Measurements from ENCODE around the gene AMER2. TPM values are rescaled to one million over a fixed set of nuclear protein-coding genes. Genes with fewer than 3 reads are reported as not detected.

Gene AMER2
- total RNA-seq, 1 experiment from 2014 or later = 0.17 TPM

DNA sequence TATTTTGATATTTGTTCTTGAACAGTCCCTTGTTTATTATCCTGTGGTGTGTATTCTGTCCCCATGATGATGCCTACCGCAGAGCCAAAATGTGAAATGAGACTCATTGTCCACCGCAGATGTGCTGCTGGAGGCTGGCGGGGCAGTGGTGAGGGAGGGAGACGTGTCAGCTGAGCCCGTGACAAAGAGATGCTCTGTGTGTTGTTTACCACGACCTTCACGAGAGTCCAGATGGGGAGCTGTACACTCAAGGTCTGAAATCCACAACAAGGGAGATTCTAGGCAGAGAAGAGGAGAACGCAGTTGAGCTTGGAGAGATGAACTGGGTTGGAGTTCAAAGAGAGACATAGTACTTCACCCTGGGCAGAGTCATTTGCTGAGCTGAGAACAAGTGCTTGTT lies 20.8 kb upstream of the AMER2 start:
- no peaks in the 10 kb centered on the region for H3K36me3 ChIP-seq (replicated peaks; ENCODE audit: control insufficient read depth, insufficient read depth, low read length)
- no peak for DNase-seq
- no peak overlapping the region for H3K4me3 ChIP-seq (ENCODE audit: insufficient read depth, low read depth, low read length)
- H3K27me3 ChIP-seq (ENCODE audit: control insufficient read depth, insufficient read depth, low read length) = peaks cover 1% of the 10 kb centered on the region; the same call in 1 of the 2 replicates

DNA sequence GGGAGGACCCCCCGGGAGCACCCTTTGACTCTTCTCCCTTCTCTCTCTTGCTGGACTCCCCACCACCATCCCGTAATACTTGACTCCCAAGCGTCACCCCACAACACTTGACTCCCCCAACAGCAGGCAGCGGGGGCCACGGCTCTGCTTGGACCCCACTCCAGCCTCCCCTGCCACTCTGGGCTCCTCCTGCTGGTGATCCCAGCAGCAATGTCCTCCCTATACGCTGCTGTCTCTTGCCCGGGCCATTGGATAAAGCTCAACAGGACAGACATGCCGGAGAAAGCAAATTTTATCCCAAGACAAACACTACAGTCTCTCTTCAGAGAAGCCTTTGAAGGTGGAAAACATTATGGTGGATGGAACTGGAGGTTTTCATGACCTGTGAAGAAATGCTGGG lies 20.4 kb upstream of the AMER2 start:
- H3K36me3 ChIP-seq (replicated peaks; ENCODE audit: control insufficient read depth, insufficient read depth, low read length) = no peaks in the 10 kb centered on the region
- H3K27me3 ChIP-seq (ENCODE audit: control insufficient read depth, insufficient read depth, low read length) = peaks cover 1% of the 10 kb centered on the region; the same call in 1 of the 2 replicates
- no peak overlapping the region for H3K4me3 ChIP-seq (ENCODE audit: insufficient read depth, low read depth, low read length)
- DNase-seq = no peak

DNA sequence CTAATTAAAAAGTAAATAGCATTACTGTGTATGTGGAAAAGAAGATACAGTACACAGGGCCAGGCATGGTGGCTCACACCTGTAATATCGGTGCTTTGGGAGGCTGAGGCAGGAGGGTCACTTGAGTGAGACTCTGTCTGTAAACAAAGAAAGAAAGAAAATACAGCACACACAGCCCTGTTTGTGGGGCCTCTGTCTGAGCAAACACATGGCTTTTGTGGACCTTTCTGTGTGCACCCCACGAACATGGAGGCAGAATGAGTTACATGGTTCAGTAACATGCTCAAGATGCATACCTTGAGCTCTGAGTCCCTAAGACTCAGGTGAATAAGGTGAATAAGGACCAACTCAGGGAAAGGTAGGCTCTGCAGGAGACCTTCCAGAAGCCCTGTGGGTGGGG lies 20.0 kb upstream of the AMER2 start:
- peaks cover 1% of the 10 kb centered on the region; the same call in 1 of the 2 replicates for H3K27me3 ChIP-seq (ENCODE audit: control insufficient read depth, insufficient read depth, low read length)
- DNase-seq = no peak
- H3K4me3 ChIP-seq (ENCODE audit: insufficient read depth, low read depth, low read length) = no peak overlapping the region
- no peaks in the 10 kb centered on the region for H3K36me3 ChIP-seq (replicated peaks; ENCODE audit: control insufficient read depth, insufficient read depth, low read length)

DNA sequence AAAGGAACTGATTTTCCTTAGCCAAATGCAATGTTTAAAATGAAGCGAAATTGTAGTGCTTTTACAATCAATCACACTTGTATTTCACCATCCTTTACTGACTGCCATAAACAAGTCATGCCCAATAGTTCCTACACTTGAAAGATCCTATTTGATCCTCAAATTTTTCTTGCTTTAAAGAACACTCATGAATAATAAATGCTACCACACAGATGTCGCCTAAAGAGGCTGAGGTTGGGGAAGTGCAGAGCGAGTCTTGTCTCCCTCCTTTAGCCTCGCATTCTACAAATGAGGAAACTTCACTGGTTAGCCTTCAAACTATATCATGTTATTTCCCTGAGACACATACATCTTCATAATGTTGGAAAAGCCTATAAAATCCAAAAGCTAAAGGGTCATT lies 18.7 kb upstream of the AMER2 start:
- no peak for DNase-seq
- Histone ChIP-seq H3K4me3 (ENCODE audit: insufficient read depth, low read depth, low read length) (no peak overlapping the region), H3K36me3 (replicated peaks; ENCODE audit: control insufficient read depth, insufficient read depth, low read length) (no peaks in the 10 kb centered on the region), H3K27me3 (ENCODE audit: control insufficient read depth, insufficient read depth, low read length) (peaks cover 1% of the 10 kb centered on the region; the same call in 1 of the 2 replicates)

DNA sequence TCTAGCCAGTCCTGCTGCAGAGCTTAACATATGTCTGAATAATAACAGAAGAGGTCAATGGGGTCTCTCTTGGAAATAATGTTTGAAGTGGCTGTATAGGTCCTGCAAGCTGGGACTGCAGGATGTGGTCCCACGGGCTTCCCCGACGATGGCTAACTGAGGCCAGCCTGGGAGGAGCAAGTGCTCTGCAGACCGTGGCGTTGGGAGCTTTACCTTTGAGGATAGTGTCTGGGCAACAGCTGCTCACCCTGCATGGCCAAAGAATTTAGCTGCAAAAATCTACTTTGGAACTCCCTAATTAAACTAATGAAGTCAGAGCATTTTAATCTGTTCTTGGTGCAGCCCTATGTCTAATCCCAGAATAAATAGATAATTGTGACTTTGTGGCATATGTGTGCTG lies 18.2 kb upstream of the AMER2 start:
- DNase-seq = no peak

DNA sequence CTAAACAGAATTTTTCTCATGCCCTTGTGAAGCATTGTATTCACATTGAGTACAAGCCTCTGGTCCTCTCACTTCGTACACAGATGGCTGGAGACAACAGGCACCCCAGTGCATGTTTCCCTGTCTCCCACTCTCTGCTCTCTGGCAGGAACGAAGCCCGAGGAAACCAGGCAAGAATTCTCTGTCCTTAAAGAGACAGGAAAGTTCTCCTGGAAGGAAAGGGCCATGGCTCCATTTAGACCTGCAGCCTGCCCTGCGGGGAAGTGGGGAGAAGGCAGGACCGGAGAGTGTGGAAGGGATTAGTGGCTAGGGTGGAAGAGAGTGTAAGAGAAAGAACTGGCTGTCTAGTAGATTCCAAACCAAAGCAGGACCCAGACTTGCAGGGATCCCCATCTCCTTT lies 15.5 kb upstream of the AMER2 start:
- peaks cover 1% of the 10 kb centered on the region; the same call in 1 of the 2 replicates for H3K27me3 ChIP-seq (ENCODE audit: control insufficient read depth, insufficient read depth, low read length)
- H3K36me3 ChIP-seq (replicated peaks; ENCODE audit: control insufficient read depth, insufficient read depth, low read length) = no peaks in the 10 kb centered on the region
- DNase-seq = no peak

More for the DNA sequence above, 18.2 kb upstream of the AMER2 start:
- no peak overlapping the region for H3K4me3 ChIP-seq (ENCODE audit: insufficient read depth, low read depth, low read length)
- H3K27me3 ChIP-seq (ENCODE audit: control insufficient read depth, insufficient read depth, low read length) = peaks cover 1% of the 10 kb centered on the region; the same call in 1 of the 2 replicates
- no peaks in the 10 kb centered on the region for H3K36me3 ChIP-seq (replicated peaks; ENCODE audit: control insufficient read depth, insufficient read depth, low read length)

DNA sequence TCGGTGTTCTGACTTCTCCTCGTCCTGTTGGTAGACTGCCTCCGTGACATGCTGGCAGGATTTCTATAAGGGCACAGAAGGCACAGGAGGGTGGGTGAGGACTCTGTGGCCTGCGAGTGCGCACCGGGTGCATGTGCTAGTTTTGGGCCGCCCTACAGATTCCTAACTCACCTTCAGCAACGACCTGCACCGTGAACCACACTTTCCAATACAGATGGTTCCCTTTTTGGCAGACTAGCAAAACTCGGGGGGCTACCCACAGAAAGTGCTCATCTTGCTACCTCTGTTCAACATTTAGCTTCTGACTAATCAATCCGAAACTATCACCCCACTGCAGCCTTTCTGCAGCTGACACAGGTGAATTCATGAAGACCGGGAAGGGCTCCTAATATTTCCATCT lies 14.1 kb upstream of the AMER2 start:
- DNase-seq = no peak
- Histone ChIP-seq H3K27me3 (ENCODE audit: control insufficient read depth, insufficient read depth, low read length) (peaks cover 1% of the 10 kb centered on the region; the same call in 1 of the 2 replicates), H3K36me3 (replicated peaks; ENCODE audit: control insufficient read depth, insufficient read depth, low read length) (no peaks in the 10 kb centered on the region), H3K4me3 (ENCODE audit: insufficient read depth, low read depth, low read length) (no peak overlapping the region)

More for the DNA sequence above, 15.5 kb upstream of the AMER2 start:
- H3K4me3 ChIP-seq (ENCODE audit: insufficient read depth, low read depth, low read length) = no peak overlapping the region

DNA sequence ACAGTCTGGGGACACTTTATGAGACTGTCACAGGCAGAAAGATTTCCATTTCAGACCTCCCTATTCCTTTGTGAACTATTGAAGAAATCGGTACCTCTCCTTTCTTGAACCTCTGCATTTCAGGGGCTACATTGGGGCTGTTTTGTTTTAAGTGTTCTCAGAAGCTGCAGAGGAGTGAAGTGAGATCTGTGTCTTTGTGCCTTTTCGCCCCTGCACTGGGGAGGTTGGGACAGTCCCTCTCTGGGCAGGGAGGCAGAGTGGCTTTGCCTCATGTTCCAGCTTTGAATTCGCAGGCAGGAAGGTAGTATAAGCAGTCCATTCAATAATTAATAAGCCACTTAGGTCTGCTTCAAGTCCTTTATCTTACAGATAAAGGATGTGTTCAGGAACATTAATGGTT lies 9.5 kb upstream of the AMER2 start:
- no peaks in the 10 kb centered on the region for H3K27me3 ChIP-seq (ENCODE audit: control insufficient read depth, insufficient read depth, low read length)
- H3K4me3 ChIP-seq (ENCODE audit: insufficient read depth, low read depth, low read length) = no peak overlapping the region
- no peaks in the 10 kb centered on the region for H3K36me3 ChIP-seq (replicated peaks; ENCODE audit: control insufficient read depth, insufficient read depth, low read length)
- DNase-seq = no peak

DNA sequence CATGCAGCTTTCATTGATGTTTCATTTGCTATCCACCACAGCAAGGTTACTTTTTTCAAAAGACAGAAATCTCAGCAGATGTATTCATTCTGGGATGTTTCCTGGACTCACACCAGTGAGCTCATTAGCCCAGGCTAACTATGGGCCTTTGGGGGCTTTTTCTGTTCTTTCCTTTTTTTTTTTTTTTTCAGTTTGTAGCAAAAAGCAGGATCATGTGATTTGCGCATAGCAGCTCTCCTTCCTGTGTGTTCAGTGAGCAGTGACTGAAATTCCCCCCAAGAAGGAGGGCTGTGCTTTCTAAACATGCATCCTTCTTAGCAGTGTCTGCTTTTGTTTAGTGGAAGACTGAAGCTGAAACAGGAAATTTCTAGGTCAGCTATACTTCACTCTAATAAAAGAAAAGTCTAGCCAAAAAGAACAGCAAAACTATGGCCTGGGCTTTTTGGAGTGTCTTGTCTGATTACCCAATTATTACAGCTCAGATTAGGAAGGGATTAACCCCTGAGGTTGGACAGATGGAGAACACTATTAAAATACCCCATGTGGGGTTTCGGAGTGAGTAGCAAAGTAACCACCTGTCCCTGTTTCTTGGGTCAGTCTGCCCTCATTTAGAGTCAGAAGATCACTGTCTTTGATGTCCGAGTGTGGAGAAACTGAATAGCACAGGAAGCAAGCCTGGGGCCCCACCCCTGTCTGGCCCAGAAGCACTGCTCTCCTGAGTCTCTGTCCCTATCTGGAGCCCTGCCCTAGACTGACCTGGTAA lies 8.9 kb upstream of the AMER2 start:
- H3K4me3 ChIP-seq (ENCODE audit: insufficient read depth, low read depth, low read length) = no peak overlapping the region
- DNase-seq = no peak
- no peaks in the 10 kb centered on the region for H3K36me3 ChIP-seq (replicated peaks; ENCODE audit: control insufficient read depth, insufficient read depth, low read length)
- H3K27me3 ChIP-seq (ENCODE audit: control insufficient read depth, insufficient read depth, low read length) = no peaks in the 10 kb centered on the region

DNA sequence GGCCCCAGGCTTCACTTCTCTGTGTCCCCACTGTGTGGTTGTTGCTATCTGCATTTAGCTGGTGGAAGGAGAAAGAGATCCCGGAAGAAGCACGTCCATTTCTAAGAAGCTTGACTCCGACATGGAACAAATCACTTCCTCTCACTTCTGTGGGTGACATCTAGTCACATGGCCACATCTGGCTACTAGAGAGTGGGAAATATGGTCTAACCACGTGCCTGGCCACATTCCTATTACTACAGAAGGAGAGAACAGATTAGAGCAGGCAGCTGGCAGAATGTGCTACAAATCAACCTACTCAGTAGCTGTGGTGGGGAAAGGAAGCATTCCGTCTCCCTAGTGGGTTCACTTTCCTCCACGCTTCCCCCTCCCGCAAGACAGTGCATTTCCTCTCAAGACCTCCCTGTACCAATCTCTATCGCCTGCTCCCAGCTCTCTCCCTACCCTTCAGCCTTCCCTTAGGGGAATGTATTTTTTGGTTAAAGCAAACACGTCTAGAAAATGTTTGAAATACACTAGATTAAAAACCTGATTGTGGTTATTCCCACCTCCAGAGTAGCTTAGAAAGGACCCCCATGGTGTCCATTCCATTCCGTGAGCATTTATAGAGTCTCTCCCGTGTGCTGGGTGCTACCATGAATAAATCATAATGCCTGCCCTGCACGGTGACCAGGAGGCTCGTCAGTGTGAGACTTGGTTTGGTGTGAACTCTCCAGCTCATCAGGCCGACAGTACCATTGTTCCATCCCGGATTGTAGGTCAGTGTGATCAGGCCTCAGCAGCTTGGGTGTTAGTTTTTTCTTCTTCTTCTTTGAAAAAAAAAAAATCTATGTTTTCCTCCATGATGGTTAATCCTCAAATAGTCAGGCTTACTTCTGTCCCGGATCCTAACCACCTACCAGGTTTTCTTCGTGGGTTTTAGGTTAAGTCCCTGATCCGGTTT lies 8.0 kb upstream of the AMER2 start:
- no peaks in the 10 kb centered on the region for H3K36me3 ChIP-seq (replicated peaks; ENCODE audit: control insufficient read depth, insufficient read depth, low read length)
- no peak for DNase-seq
- H3K27me3 ChIP-seq (ENCODE audit: control insufficient read depth, insufficient read depth, low read length) = no peaks in the 10 kb centered on the region
- no peak overlapping the region for H3K4me3 ChIP-seq (ENCODE audit: insufficient read depth, low read depth, low read length)

DNA sequence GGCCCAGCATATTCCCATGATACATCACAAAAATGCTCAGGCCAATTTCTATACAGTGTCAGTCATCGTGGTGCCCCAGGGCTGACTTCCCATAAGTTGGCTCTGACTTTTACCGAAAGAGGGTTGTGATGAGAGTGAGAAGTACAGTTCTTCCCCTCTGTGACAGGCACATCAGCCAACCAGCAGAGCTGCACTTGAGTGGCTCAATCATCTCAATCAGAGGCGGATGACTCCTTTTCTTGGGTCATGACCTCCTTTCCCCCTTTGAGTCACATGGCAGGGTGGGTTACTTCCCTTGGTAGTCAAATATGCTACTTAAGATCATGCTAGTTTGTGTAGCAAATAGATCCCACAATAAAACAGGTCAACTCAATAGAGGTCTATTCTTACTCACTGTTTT lies 6.9 kb upstream of the AMER2 start:
- DNase-seq = no peak
- Histone ChIP-seq H3K4me3 (ENCODE audit: insufficient read depth, low read depth, low read length) (no peak overlapping the region), H3K36me3 (replicated peaks; ENCODE audit: control insufficient read depth, insufficient read depth, low read length) (no peaks in the 10 kb centered on the region), H3K27me3 (ENCODE audit: control insufficient read depth, insufficient read depth, low read length) (no peaks in the 10 kb centered on the region)

DNA sequence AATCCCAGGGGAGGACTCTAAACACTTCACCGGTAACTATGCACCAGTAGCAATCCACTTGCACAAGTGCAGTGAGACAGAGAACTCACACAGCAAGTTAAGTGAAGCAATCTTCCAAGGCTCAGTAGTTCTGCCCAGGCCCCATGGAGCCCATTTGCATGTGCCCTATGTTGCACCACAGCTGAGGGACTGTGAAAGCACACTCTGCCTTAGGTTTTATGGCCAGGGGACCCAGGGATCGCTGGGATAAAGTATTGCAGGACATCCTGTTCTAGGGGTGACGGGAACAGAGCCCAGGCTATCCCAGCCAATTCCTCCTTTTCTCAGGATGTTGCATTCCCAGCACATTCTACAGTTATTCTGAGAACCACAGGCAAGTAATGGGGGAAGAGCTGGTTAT lies 6.0 kb upstream of the AMER2 start:
- DNase-seq = no peak
- Histone ChIP-seq H3K27me3 (ENCODE audit: control insufficient read depth, insufficient read depth, low read length) (peaks cover 8% of the 10 kb centered on the region), H3K36me3 (replicated peaks; ENCODE audit: control insufficient read depth, insufficient read depth, low read length) (no peaks in the 10 kb centered on the region), H3K4me3 (ENCODE audit: insufficient read depth, low read depth, low read length) (no peak overlapping the region)

DNA sequence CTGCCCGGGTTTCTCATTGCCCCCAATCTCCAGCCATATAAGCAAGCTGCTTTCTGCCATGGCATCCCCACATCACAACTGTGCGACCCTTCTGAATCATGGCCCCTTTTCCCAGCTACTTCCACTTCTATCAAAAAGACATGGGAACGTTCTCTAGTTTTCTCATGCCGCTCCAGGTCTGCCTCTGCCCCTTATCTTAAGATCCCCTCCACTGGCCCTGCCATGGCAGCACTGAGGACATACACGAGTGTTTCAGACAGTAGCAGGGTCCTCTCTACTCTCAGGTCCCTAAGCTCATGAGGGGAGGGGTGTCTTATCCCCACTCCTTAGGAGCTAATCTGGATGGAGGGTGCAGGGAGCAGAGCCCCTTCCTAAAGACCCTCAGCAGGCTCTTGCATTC lies 5.5 kb upstream of the AMER2 start:
- no peak for DNase-seq
- peaks cover 12% of the 10 kb centered on the region for H3K27me3 ChIP-seq (ENCODE audit: control insufficient read depth, insufficient read depth, low read length)
- no peaks in the 10 kb centered on the region for H3K36me3 ChIP-seq (replicated peaks; ENCODE audit: control insufficient read depth, insufficient read depth, low read length)
- no peak overlapping the region for H3K4me3 ChIP-seq (ENCODE audit: insufficient read depth, low read depth, low read length)

DNA sequence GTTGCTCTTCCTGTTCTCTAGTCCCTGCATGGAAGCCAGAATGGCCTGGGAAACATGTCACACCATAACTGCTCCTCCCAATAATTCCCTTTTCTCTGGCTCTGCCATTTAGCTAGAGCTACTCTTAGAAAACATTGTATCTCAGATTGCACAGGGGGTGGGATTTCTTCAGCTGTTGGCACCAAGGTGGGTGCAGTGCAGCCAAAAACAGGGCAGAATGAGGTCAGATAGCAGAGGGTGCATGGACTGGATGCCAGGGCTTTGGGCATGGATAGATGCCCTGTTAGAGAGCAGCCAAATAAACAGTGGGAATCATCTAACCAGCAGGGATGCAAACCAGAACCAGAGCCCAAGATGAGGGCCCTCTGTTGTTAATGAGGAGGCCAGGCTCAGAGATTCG lies 4.9 kb upstream of the AMER2 start:
- no peak for DNase-seq
- H3K27me3 ChIP-seq (ENCODE audit: control insufficient read depth, insufficient read depth, low read length) = peaks cover 18% of the 10 kb centered on the region
- no peaks in the 10 kb centered on the region for H3K36me3 ChIP-seq (replicated peaks; ENCODE audit: control insufficient read depth, insufficient read depth, low read length)
- H3K4me3 ChIP-seq (ENCODE audit: insufficient read depth, low read depth, low read length) = no peak overlapping the region

DNA sequence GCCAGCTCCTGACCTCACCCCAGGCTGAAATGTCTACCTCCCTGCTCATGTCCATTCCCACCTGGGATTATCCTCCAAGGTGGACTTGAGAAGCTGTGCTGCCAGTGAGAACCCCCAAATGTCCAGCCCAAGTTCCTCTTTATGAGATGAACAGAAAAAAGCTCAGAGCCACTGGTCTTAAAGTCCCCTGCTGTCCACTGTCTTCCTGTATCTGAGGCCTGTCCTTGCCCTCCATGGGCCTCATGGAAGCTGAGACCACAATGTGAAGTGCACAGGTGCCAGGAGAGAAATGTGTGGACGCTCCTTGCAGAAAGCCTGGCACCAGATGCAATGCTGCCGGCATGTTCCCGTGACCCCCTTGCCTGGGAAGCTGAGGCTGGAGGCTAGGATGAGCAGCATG lies 3.3 kb upstream of the AMER2 start:
- Histone ChIP-seq H3K36me3 (replicated peaks; ENCODE audit: control insufficient read depth, insufficient read depth, low read length) (no peaks in the 10 kb centered on the region), H3K4me3 (ENCODE audit: insufficient read depth, low read depth, low read length) (no peak overlapping the region), H3K27me3 (ENCODE audit: control insufficient read depth, insufficient read depth, low read length) (peaks cover 34% of the 10 kb centered on the region)
- DNase-seq = no peak

All from H7 (cell line).